Choroid plexus epithelial cell (primary cell): ENCODE measurements around the gene GTPBP4.

Experiments
- DNase-seq: peaks from one replicate; pipeline ENCODE4 v3.0.0-alpha.2; 2010; ENCODE audit warnings: low read depth
- H3K4me3 ChIP-seq: 2 replicates; pipeline ENCODE4 v1.5.1; 2011; ENCODE audit warnings: low read depth, mild to moderate bottlenecking, control low read depth, low read length, moderate library complexity
- CTCF ChIP-seq: conservative IDR thresholded peaks from 2 replicates; pipeline ENCODE4 v1.5.1; 2011; ENCODE audit warnings: low read depth, mild to moderate bottlenecking, control low read depth, inconsistent platforms, low read length, moderate library complexity

The GTPBP4 gene

GRCh38 chr10:988667-989545 is 672 bp downstream of the GTPBP4 start:
- peak overlapping the region; percentile 99 for H3K4me3 ChIP-seq
- no peak for TF ChIP-seq CTCF
- peak; percentile 42 for DNase-seq

DNA sequence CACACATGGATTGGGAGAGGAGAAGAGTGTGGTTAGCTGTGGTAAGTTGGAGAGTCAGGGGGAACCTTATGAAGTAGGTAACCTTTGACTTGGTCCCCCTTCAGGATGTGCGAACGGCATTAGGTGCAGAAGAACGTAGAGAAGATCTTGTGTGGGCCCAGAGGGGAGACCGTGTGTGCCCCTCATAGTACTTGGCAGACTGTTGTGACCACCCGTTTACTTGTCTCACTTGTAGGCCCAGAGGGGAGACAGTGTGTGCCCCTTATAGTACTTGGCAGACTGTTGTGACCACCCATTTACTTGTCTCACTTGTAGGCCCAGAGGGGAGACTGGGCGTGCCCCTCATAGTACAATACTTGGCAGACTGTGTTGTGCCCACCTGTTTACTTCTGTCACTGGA is 2.6 kb downstream of the GTPBP4 start:
- no peak overlapping the region for H3K4me3 ChIP-seq
- no peak for DNase-seq
- TF ChIP-seq CTCF: no peak

GRCh38 chr10:992467-992866 is 4.2 kb downstream of the GTPBP4 start:
- H3K4me3 ChIP-seq: no peak overlapping the region
- DNase-seq: no peak
- TF ChIP-seq CTCF: no peak

DNA sequence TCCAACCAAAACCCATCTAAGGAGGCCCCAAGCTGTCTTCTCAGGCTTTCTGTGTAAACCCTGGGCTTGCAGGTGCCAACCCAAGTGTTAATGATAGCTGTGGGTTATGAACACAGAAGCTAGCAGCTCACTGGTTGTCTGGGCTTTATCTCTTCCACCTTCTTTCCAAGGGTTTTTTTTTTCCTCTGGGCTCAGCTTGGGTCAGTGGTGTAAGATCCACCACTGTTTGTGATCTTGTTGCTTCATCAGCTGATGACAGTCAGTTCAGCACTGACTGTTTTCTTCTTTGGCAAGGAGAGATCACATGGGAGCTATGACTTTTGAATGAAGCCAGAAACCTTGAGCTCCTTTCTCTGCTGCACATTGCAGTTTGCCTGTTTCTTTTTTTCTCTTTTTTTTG is 4.6 kb downstream of the GTPBP4 start:
- H3K4me3 ChIP-seq: no peak overlapping the region
- TF ChIP-seq CTCF: no peak
- peak; percentile 52 for DNase-seq

DNA sequence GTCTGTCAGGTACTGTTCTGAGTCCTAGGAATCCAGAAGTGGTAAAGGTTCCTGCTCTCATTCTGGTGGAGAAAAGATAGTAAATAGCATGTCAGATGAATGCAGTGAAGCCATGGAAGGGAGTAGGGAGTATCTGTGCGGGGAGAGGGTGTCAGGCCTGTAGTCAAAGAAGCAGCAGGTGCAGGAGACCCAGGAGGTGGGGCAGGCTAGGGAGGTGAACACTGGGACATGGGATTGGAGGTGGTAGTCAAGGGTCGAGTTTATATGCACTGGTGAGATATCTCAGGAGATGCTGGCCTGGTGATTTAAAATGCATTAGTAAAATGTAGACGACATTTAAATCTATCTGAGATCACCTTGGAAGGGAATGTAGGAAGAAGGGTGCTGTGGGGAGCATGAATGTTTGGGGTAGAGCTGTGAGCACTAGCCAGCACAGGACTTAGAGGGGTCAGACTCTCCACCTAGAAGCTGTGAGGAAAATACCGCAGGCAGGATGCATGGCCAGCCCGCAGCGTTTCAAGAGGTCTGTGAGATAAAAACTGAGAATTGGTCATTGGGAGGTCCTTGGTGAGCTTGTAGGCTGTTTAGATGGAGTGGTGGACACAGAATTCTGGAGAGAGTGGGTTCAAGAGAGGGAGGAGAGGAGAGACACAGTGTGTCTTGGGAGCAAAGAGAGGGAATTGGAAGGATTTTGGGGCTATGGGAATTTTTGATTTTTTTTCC is 6.8 kb downstream of the GTPBP4 start:
- no peak for TF ChIP-seq CTCF
- H3K4me3 ChIP-seq: no peak overlapping the region
- DNase-seq: no peak

- no peak for TF ChIP-seq CTCF
- no peak for DNase-seq
- H3K4me3 ChIP-seq: no peak overlapping the region
Measured at GRCh38 chr10:995559-995926, 7.3 kb downstream of the GTPBP4 start.

DNA sequence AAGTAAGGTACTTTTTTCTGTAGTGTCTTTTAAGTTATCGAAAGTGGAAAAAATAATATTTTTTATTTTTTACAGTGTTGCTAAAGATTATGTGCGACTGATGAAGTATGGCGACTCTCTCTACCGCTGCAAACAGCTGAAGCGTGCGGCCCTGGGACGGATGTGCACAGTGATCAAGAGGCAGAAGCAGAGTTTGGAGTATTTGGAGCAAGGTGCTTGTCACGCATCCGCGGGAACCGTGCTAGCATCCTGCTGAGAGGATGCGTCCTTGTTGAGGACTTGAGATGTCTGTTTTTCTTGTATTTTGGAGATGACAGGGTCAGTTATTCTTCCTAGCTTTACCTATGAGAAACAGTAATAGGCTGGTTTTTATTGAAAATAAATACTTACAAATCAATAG is 7.8 kb downstream of the GTPBP4 start:
- TF ChIP-seq CTCF: no peak
- no peak for DNase-seq

More for the DNA sequence above, 7.8 kb downstream of the GTPBP4 start:
- no peak overlapping the region for H3K4me3 ChIP-seq
